OCI-LY1 (cell line): ENCODE data around the gene LAMC1.

Experiments used
- EZH2 ChIP-seq: fragments of 200-600 bp; sonication (generic), shearing (Covaris generic); IDR thresholded peaks from 2 replicates; pipeline ENCODE4 v1.8.0; 2017; ENCODE audit warnings: borderline replicate concordance, mixed run types, mild to moderate bottlenecking, antibody characterized with exemption, low read length, moderate library complexity, mixed read lengths
- TF ChIP-seq, protein P1 (sequence below): fragments of 200-600 bp; sonication (generic), shearing (Covaris generic); IDR thresholded peaks from 2 replicates; pipeline ENCODE4 v1.5.1; 2017; ENCODE audit warnings: mild to moderate bottlenecking, antibody characterized with exemption, low read length, moderate library complexity, mixed read lengths

- TF ChIP-seq, protein P1, sequence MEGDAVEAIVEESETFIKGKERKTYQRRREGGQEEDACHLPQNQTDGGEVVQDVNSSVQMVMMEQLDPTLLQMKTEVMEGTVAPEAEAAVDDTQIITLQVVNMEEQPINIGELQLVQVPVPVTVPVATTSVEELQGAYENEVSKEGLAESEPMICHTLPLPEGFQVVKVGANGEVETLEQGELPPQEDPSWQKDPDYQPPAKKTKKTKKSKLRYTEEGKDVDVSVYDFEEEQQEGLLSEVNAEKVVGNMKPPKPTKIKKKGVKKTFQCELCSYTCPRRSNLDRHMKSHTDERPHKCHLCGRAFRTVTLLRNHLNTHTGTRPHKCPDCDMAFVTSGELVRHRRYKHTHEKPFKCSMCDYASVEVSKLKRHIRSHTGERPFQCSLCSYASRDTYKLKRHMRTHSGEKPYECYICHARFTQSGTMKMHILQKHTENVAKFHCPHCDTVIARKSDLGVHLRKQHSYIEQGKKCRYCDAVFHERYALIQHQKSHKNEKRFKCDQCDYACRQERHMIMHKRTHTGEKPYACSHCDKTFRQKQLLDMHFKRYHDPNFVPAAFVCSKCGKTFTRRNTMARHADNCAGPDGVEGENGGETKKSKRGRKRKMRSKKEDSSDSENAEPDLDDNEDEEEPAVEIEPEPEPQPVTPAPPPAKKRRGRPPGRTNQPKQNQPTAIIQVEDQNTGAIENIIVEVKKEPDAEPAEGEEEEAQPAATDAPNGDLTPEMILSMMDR = no peak
- no peak for TF ChIP-seq EZH2
These were observed 141.1 kb downstream of the LAMC1 start for GRCh38 chr1:183164340-183164739.
